AG10803 (cell line): ENCODE results near the gene SMG6.

Experiments
- DNase-seq: peaks from one replicate; pipeline ENCODE4 v3.0.0; 2010; ENCODE audit warnings: low read depth
- H3K4me3 ChIP-seq: 2 replicates; pipeline ENCODE4 v1.5.1; 2011; ENCODE audit warnings: mild to moderate bottlenecking, low read length, control low read depth
- TF ChIP-seq, protein P1 (sequence below): conservative IDR thresholded peaks from 2 replicates; pipeline ENCODE4 v1.5.1; 2011; ENCODE audit warnings: mild to moderate bottlenecking, low read length, control low read depth, inconsistent platforms

Gene SMG6

DNA sequence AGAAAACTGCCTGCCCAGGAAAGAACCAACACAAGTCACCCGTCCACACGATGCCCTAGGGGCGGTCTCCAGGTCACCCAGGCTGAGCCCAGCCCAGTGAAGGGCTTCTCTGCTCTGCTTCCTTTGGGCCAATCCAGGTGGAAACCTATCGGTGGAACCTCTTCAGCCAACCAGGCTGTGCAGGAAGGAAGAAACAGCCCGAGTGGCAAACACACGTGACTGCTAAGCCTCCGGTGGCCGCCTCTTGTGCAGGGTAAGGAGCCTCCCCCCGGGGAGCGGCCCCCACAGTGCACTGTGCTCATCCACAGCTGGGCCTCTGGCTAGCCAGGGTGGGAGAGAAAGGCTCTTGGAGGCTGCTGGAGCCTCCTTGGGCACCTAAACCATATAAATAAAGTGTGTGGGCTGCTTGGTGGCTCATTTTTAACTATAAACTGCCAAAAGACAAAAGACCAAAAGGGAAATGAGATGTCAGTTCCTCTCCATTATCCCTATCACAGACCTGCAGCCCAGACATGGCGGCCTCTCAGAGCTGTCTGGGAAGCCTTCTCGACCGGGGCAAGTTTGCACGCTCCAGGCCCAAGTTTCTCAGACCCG, 280.8 kb downstream of the SMG6 start:
- TF ChIP-seq, protein P1, sequence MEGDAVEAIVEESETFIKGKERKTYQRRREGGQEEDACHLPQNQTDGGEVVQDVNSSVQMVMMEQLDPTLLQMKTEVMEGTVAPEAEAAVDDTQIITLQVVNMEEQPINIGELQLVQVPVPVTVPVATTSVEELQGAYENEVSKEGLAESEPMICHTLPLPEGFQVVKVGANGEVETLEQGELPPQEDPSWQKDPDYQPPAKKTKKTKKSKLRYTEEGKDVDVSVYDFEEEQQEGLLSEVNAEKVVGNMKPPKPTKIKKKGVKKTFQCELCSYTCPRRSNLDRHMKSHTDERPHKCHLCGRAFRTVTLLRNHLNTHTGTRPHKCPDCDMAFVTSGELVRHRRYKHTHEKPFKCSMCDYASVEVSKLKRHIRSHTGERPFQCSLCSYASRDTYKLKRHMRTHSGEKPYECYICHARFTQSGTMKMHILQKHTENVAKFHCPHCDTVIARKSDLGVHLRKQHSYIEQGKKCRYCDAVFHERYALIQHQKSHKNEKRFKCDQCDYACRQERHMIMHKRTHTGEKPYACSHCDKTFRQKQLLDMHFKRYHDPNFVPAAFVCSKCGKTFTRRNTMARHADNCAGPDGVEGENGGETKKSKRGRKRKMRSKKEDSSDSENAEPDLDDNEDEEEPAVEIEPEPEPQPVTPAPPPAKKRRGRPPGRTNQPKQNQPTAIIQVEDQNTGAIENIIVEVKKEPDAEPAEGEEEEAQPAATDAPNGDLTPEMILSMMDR, result no peak
- no peak overlapping the region for H3K4me3 ChIP-seq
- DNase-seq, result no peak

DNA sequence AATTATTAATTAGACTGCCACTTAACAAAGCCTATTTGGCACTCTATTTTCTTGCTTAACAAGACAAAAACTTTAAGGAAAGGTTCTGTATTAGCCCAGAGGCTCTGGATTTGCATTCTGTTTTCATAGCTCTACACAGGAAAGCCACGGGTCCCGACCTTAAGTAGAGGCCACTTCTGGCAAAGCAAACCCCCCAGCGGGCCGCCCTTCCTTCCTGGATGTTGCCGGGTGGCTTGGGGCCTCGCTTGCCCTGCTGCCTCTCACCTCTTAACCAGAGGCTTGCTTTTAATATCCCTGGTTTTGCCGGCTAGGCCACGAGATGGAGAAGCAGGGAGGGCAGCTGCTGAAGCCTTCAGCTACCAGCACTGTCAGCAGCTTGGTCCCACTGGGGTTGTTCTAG, 282.9 kb downstream of the SMG6 start:
- TF ChIP-seq, protein P1, result no peak
- H3K4me3 ChIP-seq, result no peak overlapping the region
- DNase-seq, result no peak

DNA sequence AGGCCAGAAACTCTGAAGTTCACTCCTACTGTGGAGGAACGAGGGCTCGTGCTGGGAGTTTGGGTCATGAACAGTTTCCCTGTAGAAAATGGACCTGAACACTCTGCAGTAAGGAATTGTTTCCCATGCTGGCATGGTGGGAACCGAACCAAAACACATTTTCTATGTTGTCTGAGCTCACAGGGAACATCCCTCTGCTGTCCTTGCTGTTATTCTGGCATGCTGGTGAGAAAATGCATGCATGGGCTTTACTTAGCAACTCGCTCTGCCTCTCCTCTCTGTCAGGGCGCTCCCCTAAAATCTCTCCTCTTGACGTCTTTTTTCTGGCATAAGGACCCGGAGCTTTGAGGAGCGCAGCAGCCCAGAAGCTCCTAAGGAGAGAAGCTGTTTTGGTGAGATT, 283.9 kb downstream of the SMG6 start:
- TF ChIP-seq, protein P1, result no peak
- DNase-seq, result no peak
- H3K4me3 ChIP-seq, result no peak overlapping the region

DNA sequence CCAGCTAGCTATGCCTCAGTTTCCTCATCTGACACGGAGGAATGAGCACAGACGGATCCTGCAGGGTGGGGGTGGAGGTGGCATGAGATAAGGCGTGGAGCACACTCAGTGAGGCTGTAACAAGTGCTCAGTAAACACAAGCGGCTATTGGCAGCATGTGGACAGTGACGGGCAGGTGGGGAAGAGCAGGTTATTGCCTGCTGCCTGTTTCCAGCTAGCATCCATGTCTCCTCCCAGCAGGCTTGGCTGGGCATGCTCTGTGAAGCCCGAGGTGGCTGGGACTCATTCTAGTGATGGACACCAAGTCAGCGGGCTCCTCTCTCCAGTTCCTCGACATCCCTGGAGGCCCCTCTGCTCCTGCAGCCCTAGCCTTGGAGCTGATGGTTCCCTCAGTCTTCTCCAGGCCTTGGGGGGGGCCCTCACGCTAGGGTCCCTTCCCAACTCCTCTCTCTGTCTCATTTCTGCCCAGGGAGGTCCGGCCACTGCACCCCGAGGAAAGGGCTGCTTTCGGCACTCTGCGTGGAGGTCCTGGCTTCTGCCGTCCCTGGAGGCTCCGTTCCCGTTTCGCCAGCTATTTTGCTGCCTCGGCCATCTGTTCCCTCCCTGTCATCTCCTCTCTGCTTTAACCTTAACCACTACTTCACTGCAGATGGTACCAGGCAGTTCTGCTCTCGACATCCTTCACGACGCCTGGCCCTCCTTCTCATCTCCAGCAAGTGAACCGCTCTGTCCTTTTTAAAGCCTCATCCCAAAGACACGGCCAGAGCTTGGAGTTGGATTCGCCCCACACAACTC, 284.7 kb downstream of the SMG6 start:
- H3K4me3 ChIP-seq, result no peak overlapping the region
- TF ChIP-seq, protein P1, result no peak
- no peak for DNase-seq

DNA sequence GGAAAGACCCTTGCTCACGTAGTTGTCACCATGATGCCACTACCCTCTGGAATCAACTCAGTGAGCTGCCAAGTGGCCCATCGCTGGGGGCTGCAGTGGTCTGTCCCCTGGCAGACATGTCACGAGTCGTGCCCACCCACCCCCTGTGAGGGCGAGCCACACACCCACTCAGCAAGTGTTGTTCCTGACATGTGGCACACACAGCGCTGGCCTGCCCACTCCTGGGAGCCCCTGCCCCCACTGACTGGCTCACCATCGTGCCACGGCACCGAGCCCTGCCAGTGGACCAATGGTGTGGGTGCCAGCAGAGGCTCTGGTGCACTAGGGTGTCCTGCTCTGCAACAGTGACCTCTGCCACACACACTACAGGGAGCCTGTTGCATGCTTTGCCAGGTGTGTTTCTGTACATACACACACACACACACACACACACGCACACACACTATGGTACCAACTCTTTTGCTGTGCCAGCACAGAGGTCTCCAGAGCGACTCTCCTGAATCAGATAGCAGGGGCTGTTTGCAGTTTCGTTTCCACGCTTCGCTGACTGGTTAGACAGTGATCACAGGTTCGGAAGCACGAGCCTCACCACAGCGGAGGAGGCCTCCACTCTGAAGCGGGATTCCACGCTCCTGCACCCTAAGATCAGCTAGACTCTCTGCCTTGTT, 286.2 kb downstream of the SMG6 start:
- H3K4me3 ChIP-seq, result no peak overlapping the region
- DNase-seq, result no peak
- TF ChIP-seq, protein P1, result no peak

DNA sequence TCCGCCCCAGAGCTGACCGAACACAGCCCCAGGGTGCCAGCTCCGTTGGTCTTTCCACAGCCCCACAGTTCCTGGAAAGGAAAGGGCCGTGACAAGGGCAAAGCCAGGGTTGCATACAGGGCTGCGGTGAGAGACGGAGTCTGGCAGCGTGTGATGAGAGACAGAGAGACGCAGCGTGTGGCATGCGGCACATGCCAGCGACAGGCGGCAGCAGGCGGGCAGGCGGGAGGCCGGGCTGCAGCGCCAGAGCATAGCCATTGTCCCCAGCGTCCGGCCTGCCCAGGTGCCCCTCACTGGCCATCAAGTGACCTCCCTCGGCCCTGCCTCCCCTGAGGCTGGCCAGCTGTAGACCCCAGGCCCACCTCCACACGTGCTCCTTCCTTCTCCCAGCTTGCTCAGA, 287.1 kb downstream of the SMG6 start:
- no peak for DNase-seq

More for the DNA sequence above, 287.1 kb downstream of the SMG6 start:
- TF ChIP-seq, protein P1, result no peak
- no peak overlapping the region for H3K4me3 ChIP-seq
